NCI-H345 (cell line): ENCODE measurements around the gene TRABD.

Experiments
- DNase-seq: peaks from one replicate; lab custom pipeline; 2025; lab: John Stamatoyannopoulos, UW

TRABD gene

GRCh38 chr22:50219800-50220602 is 34.3 kb downstream of the TRABD start:
- no peak for DNase-seq

- DNase-seq, result no peak
Measured at GRCh38 chr22:50220603-50221409, 35.1 kb downstream of the TRABD start.

GRCh38 chr22:50221410-50222300 is 35.9 kb downstream of the TRABD start:
- no peak for DNase-seq

- no peak for DNase-seq
Measured at GRCh38 chr22:50222508-50222907, 36.8 kb downstream of the TRABD start.

- no peak for DNase-seq
Measured at GRCh38 chr22:50224071-50224470, 38.4 kb downstream of the TRABD start.

GRCh38 chr22:50225200-50225969 is 39.7 kb downstream of the TRABD start:
- no peak for DNase-seq

GRCh38 chr22:50226063-50226874 is 40.6 kb downstream of the TRABD start:
- no peak for DNase-seq

- DNase-seq, result no peak
Measured at GRCh38 chr22:50226875-50227165, 41.1 kb downstream of the TRABD start.

GRCh38 chr22:50227579-50228215 is 42.0 kb downstream of the TRABD start:
- no peak for DNase-seq

- no peak for DNase-seq
Measured at GRCh38 chr22:50228366-50228765, 42.7 kb downstream of the TRABD start.

GRCh38 chr22:50229370-50229769 is 43.7 kb downstream of the TRABD start:
- DNase-seq, result no peak

- DNase-seq, result no peak
Measured at GRCh38 chr22:50232481-50233151, 46.9 kb downstream of the TRABD start.

GRCh38 chr22:50233223-50233622 is 47.5 kb downstream of the TRABD start:
- no peak for DNase-seq

- no peak for DNase-seq
Measured at GRCh38 chr22:50236731-50237409, 51.2 kb downstream of the TRABD start.

GRCh38 chr22:50238755-50239154 is 53.0 kb downstream of the TRABD start:
- DNase-seq, result no peak

GRCh38 chr22:50242406-50242949 is 56.8 kb downstream of the TRABD start:
- DNase-seq, result no peak

GRCh38 chr22:50243685-50244419 is 58.1 kb downstream of the TRABD start:
- no peak for DNase-seq
